CD1c-positive myeloid dendritic cell (primary cell): ENCODE measurements around the gene LRP4.
"Not testable (repeated sequence)": the region's sequence is repeated elsewhere in the genome, so short reads cannot be mapped to it uniquely, and the experiment has no call there.

Experiments
- DNase-seq: peaks from one replicate; pipeline ENCODE4 v3.0.0-alpha.2; 2016; ENCODE audit errors: extremely low spot score

LRP4 gene, protein sequence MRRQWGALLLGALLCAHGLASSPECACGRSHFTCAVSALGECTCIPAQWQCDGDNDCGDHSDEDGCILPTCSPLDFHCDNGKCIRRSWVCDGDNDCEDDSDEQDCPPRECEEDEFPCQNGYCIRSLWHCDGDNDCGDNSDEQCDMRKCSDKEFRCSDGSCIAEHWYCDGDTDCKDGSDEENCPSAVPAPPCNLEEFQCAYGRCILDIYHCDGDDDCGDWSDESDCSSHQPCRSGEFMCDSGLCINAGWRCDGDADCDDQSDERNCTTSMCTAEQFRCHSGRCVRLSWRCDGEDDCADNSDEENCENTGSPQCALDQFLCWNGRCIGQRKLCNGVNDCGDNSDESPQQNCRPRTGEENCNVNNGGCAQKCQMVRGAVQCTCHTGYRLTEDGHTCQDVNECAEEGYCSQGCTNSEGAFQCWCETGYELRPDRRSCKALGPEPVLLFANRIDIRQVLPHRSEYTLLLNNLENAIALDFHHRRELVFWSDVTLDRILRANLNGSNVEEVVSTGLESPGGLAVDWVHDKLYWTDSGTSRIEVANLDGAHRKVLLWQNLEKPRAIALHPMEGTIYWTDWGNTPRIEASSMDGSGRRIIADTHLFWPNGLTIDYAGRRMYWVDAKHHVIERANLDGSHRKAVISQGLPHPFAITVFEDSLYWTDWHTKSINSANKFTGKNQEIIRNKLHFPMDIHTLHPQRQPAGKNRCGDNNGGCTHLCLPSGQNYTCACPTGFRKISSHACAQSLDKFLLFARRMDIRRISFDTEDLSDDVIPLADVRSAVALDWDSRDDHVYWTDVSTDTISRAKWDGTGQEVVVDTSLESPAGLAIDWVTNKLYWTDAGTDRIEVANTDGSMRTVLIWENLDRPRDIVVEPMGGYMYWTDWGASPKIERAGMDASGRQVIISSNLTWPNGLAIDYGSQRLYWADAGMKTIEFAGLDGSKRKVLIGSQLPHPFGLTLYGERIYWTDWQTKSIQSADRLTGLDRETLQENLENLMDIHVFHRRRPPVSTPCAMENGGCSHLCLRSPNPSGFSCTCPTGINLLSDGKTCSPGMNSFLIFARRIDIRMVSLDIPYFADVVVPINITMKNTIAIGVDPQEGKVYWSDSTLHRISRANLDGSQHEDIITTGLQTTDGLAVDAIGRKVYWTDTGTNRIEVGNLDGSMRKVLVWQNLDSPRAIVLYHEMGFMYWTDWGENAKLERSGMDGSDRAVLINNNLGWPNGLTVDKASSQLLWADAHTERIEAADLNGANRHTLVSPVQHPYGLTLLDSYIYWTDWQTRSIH (N-terminal part only)

DNA sequence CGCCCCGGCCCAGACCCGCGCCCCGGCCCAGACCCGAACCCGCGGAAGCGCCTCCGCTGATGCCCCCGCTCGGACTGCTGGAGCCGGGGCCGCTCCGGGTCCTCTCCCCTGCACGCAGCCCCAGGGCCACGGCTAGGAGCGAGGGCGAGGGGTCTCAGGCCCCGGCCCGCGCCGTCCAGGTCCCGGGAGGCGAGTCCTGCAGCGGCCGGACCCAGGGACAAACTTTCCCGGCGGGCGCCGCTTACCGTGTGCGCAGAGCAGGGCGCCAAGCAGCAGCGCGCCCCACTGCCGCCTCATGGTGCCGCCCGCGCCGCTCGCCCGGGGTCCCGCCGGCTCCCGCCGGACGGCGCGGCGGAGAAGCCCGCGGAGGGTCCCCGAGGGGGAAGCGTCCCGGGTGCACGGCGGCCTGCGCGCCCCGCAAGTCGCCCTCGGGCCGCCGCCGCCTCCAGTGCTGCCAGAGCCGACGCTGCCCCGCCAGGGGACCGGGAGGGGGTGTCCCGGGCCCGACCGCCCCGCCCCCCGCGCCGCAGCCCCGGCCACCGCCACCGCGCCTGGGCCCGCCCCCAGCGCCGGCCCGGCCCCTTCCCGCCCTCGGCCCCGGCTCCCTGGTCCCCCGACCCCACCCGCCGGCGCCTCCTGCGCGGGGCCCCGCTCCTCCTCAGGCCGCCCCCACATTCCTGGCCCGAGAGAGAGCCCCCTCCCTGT is at the start of gene LRP4:
TSS of gene LRP4 (minus strand) at position 468 of the 705 bp plus-strand sequence. CDS start at position 297, 171 bp downstream.
- DNase-seq, result peak; percentile 12

DNA sequence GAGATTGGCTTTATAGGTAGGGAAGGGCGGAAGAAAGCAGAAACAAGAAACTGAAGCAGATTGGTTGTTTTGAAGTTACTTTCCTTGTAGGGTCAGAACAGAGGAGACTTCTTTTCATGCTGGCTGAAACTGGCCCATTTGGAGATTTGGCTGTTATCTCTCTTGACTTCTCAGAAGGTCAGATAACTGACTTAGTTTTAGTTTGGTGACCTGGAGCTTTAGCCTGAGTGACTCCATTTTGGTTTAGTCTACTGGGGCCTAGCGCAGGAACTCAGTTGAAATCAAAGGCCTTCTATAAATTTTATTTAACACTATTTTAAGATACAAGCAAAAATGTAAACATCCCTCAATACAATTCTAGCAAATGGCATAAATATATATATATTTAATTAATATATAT is 49.6 kb upstream of the LRP4 start:
- DNase-seq, result no peak

DNA sequence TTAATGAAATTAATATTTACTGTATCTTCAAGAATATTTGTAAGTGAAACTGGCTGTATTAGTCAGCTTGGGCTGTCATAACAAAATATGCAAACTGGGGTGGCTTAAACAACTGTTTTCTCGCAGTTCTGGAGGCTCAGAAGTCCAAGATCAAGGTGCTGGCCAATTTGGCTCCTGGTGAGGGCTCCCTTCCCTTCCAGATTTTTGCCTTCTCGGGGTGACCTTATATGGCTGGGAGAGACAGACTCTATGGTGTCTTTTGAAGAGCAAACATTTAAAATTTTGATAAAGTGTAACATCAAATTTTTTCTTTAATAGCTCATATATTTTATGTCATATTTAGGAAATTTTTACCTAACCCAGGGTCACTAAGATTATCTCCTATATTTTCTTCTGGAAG is 48.4 kb upstream of the LRP4 start:
- DNase-seq, result no peak

DNA sequence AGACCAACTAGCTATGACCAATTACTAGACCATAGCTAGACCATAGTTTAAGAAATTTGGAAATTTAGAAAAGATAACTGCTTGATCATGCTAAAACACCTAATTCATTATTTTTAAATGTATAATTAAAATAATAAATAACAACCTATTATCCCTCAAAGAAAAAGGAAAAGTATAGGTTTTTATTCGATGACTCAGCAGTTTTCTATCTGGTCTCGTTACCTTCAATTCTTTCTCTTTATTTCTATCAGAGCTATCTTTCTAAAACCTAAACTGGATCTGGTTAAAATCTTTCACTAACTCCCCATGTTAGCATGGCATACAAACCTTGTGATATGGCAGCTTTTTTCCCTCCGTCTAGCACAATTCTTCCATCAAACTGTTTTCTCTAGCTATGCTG is 45.5 kb upstream of the LRP4 start:
- no peak for DNase-seq

DNA sequence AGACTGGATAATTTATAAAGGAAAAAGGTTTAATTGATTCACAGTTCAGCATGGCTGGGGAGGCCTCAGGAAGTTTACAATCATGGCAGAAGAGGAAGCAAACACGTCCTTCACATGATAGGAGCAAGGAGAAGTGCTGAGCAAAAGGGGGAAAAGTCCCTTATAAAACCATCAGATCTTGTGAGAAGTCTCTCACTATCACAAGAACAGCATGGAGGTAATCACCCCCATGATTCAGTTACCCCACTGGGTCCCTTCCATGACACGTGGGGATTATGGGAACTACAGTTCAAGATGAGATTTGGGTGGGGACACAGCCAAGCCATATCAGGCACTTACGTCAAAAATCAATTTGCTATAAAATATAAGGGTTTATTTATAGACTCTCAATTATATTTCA is 43.5 kb upstream of the LRP4 start:
- not testable (repeated sequence) for DNase-seq

DNA sequence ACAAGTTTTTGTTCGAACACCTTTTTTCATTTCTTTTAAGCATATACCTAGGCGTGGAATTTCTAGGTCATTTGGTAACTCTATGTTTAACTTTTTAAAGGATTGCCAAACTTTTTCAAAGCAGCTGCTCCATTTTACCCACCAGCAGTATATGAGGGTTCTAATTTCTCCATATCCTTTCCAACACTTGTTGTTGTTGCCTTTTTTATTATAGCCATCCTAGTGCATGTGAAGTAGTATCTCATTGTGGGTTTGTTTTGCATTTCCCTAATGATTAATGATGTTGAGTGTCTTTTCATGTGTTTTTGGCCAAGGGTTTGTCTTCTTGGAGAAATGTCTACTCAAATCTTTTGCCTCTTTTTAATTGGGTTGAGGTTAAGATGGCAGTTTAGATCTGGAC is 42.7 kb upstream of the LRP4 start:
- no peak for DNase-seq

DNA sequence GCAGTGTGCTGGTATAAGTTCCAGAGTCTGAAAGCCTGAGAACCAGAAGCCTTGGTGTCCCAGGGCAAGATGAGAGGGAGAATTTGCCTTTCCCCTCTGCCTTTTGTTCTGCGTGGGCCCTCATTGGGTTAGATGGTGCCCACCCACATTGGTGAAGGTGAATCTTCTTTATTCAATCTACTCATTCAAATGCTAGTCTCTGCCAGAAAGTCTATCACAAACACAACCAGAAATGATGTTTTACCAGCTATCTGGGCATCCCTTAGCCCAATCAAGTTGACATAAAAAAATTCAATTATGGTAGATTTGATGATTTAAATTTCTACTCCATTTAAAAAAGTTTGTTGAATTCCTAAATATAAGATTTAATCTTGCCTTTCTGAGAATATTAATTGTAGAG is 40.4 kb upstream of the LRP4 start:
- DNase-seq, result no peak

DNA sequence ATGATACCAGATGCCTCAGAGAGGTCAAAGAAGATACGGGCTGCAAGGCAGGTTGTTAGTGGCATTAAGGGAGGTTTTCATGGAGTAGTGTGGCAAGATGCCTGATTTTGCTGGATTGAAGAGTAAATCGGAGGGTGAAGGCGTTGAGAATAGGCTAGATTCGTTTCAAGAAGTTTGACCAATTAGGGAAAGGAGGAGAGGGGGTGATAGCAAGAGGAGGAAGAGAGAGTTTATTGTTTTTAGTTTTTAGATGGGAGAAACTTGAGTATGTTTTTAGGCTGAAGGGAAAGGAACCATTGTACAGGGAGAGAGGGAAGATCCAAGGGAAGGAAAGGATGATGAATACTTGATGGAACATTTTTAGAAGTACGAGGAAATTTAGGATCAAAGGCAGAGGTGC is 34.7 kb upstream of the LRP4 start:
- no peak for DNase-seq

DNA sequence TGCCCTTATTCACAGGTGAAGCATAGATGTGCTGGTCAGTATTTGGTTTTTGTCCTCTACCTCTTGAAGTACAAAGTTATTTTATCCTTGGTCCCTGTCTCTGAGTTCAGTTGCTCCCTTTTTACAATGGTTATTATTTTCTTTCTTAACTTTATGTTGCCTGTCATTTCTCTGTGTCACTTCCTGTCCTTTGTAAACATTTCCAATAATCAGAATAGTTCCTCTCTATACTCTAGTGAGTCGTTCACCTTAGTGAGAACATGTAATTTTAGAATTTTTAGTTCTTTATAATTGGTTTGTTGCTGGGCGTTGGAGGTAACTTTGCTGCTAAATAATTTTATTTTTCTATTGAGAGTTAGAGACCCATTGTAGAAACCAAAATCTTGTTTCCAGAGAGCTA is 34.2 kb upstream of the LRP4 start:
- DNase-seq, result no peak

DNA sequence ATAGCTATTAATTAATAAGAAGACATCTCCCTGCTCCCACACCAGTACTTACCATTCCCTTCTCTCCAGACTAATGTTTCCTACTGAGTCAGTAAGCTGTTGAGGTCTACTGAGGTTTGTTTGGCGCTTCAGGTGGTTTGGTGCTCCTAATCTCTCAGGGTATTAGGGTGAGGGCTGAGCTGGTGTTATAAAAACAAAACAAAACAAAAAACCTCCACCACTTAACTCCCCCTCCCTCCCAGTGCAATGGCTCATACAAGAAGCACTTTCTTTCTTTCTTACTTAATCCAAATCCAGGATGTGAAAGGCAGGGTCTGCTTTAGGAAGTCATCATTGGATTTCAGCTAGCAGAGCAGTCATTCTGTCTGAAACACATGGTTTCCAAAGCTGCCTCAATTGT is 33.5 kb upstream of the LRP4 start:
- no peak for DNase-seq

DNA sequence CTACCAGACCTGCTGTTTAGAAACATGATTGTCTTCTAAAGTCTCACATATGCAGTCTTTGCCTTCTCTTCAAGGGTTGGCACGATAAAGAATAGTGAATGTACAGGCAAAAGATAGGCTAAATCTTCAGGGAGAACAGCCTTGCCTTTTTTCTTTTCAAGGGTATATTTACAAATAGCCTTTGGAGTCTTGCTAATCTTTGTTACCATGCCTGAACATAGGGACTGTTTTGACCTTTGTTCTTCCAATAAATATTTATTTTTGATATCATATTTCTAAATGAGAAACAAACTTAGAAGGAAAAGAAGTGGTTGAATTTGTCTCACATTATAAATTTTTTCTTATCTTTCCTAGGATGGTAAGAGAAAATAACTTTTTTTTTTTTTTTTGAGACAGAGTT is 30.9 kb upstream of the LRP4 start:
- DNase-seq, result no peak

DNA sequence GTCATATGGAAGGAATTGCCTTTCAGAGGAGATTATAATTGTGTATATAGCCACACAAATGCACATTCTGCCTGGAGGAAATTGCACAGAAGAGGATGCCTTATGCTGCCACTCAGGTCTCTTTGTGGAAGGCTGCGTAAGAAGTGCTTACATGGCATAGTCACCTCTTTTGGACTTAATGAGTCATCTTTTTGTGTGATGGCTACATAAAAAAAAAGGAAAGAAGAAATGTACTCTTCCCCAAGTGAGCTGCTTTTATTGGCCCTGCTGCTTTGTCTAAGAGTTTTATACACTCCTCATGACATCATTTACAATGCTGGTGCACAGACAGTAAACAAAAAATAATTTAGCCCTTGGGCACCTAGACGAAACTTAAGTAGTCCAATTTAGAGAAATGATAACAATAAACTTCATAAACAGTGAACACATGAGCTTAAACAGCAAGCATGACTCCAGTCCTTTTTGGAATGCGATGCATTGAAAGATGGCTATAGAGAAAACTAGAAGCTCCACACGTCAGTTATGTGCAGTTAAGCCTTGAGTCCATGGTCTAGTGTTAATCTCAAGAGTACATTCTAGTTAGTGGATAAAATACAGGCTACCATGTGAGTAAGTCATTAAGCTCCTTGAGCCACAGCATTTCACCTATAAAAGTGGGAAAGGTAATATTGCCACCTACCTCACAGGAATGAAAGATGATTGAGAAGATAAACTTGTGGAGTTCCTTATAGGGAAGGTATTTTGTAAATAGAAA is 30.2 kb upstream of the LRP4 start:
- DNase-seq, result no peak

DNA sequence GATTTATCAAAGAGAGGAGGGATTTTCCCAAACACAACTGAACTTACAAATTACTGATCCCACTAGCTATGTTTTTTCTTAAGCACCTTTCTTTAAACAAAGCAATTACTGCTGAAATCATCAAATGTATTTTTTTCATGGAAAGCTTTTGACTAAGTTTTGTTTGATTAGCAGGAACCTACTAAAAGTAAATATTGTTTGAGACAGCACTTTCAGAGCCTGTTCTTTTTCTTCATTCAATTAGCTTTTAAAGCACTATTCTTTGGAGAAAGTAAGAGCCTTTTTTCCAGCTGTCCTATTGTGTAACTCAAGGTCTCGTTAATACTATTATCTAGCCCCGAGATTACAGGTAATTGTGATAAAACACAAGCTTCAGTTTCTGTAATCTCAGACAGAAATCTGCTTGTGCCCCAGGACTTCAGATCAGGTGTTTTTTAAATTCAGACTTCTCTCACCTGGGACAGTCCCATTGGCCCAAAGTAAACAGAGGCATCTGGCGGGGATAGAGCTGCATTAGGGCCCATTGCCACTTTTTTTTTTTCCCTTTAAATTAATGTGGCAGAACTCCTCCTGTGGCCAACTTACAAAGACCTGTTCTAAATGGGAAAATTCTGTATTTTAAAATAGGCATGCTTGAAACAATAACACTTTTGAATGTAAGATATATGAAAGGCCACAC is 29.2 kb upstream of the LRP4 start:
- no peak for DNase-seq

DNA sequence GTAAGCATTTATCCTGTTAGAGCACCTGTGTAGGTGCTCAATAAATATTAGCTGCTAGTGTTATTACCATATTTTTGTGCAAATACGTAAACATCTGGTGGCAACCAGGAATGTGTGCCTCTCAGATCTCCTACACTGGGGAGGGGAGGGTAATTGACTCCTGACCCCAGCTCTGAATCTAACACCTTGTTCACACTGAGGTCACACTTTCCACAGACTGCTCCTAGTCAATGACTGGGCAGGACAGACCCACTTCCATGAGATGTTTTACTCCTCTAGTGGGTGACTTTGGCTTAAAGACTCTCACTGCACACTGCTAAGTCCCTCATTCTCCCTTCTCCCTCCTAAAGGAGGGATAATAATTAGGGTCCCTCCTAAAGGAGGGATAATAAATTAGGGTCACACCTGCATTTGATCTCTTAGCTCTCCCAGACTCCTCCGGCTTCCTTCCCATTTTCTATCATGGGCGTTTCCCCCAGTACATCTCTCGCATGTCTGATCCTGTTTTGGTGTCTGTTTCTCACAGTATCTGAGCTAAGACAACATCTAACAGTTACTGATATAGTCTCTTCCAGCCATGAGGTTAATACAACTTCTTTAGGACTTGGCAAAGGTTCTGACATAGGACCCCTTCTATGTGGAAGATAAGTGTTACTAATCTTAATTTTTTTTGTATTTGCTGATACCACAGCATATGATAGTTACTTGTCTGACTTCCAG is 26.2 kb upstream of the LRP4 start:
- no peak for DNase-seq

DNA sequence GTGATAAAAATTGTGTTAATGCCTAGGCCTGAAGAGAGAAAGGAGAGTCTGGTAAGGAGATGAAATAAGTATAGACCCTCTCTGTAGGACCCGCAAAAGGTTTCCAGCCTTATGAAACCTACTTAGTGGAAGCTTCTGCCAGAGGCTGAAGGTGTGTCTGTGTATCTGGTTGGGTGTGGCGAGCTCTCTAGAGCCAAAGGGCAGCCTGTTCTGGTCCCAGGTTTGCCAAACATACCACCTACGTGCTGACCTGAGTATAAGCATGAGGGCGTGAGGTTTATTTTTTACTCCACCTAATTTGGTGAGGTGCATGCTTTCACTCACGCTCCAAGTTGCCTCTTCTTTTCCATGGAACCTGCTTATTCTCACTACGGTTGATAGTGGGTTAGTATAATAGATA is 23.8 kb upstream of the LRP4 start:
- no peak for DNase-seq

DNA sequence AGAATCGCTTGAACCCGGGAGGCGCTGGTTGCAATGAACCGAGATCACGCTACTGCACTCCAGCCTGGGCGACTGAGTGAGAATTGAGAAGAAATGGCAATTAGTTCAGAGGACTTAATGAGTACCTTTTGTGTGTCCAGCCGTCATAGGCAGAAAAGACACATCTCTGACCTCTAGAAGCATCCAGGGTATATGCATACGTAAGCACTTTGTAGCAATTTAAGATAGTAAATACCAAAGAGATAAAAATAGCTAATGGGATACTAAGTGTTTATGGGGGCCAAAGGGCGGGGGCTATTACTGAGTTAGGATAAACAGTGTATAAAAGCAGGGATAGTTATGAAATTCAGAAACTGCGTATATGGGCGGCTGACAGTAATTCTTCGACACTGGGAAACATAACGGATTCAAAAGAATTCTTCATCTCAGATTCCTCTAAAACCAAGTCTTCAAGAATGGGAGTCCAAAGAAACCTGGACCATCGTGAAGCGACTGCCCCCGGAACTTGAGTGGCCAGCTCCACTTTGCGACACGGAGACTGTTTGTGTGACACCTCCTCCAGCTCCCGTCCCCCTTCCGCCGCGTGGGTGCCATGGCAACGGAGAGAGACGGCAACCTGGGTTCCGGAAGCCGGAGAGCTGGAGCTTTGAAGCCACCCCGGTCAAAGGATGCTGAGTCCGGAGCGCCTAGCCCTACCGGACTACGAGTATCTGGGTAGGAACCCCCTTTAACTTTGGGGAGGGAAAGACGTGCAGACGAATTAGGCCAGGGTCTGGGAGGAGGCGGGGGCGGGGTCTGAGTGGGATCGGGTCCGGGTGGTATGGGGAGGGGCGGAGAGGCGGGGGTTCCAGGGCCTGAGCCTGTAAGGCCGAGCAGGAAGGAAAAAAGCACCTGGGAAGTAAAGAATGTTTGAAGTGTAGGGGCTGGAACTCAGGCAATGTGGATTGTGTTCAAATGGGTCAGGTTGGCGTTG is 18.1 kb upstream of the LRP4 start, which contains the start of gene CSTPP1:
TSS of gene CSTPP1 (plus strand) at position 624 of the 973 bp plus-strand sequence. CDS start at position 669, 45 bp downstream.
- DNase-seq, result peak; percentile 96

DNA sequence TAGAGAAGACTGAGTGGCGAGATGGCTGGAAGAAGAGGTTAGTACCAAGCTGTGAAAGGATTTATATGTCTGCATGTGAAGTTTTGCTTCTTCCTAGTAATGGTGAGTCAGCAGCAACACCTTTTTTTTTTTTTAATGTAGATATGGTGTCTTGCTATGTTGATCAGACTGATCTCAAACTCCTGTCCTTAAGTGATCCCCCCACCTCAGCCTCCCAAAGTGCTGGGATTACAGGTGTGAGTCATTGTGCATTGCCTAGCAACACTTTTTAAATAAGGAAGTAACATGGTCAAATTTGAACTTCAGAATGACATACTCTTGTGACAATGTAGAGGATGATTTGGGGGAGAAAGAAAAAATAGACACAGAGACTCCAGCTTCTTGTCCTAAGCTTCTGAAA is 11.7 kb upstream of the LRP4 start:
- DNase-seq, result no peak

DNA sequence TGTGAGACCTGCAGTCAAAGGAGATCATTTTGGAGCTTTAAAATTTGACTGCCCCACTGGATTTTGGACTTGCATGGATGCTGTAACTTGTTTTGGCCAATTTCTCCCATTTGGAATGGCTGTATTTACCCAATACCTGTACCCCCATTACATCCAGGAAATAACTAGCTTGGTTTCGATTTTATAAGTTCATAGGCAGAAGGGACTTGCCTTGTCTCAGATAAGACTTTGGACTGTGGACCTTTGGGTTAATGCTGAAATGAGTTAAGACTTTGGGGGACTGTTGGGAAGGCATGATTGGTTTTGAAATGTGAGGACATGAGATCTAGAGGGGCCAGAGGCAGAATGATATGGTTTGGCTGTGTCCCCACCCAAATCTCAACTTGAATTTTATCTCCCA is 10.4 kb upstream of the LRP4 start:
- not testable (repeated sequence) for DNase-seq
